NK-92 (cell line): ENCODE data around the gene P4HA2.

Experiments used
- DNase-seq: peaks from one replicate; lab custom pipeline; 2025; ENCODE audit not compliant: unreplicated experiment; lab: John Stamatoyannopoulos, UW

Gene P4HA2

DNA sequence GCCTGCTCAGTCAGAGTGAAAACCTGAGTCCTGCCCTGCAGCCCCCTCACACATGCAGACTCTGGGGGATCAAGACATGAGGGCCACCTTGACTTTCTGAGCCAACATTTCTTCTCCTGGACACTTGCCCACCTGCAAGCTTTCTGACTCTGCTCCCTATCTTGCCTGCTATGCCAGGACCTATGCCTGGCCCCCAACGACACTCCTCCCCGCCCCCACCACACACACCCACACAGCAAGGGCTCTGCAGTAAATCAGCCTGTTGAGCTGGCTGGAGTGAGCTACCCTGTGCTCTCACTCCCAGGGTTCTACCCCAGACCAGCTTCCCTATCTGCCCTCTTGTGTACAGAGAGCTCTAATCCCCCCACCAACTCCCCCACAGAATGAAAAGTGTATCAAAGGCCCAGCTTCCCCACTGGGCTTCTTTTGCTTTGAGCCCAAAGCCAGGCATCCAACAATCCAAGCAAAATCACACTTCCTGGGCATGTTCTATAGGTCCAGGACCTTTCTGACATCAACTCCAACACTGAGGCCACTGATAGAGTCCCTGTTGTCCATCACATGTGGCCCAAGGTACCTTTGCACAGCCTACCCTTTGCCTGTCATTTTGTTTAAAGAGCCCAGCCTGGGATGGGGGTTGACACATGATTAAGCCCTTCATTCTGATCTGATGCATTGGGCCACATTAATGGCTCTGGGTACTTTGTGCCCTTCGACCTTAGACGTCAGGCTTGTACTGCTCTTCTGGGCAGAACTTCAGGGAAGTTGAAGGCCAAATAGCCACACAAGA, 37.1 kb upstream of the P4HA2 start:
- no peak for DNase-seq

GRCh38 chr5:132263548-132264261, 36.1 kb upstream of the P4HA2 start:
- no peak for DNase-seq

DNA sequence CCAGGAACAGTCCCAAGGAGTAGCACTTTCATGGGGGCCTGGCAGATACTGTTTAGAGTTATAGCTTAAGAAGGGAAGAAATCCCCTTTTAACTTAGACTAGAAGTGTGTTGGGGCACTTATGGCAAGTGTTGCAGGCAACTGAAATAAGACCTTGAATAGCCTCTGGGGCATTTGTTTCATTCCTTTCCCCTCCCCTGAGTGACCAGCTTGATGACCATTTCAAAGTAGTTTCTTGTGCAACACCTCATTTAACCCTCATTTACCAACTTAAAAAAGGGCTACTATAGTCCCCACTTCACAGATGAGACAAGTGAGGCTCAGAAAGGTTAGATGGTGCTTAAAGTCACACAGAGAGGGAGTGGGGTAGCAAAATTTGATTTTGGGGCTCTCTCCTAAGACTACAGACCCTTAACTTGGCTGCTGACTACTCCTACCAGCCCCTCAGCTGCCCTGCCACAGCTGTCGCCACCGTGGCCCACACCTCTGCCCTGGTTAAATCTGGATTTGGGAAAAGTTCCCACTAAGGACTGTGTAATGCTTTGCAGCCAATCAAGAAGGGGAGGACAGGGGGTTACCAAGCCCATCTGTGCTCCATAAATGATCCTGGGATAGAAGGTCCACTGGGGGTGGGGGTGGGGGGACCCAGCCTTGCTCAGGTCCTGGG, 35.4 kb upstream of the P4HA2 start:
- DNase-seq: no peak

- no peak for DNase-seq
These were observed 34.5 kb upstream of the P4HA2 start for GRCh38 chr5:132261881-132262845.

DNA sequence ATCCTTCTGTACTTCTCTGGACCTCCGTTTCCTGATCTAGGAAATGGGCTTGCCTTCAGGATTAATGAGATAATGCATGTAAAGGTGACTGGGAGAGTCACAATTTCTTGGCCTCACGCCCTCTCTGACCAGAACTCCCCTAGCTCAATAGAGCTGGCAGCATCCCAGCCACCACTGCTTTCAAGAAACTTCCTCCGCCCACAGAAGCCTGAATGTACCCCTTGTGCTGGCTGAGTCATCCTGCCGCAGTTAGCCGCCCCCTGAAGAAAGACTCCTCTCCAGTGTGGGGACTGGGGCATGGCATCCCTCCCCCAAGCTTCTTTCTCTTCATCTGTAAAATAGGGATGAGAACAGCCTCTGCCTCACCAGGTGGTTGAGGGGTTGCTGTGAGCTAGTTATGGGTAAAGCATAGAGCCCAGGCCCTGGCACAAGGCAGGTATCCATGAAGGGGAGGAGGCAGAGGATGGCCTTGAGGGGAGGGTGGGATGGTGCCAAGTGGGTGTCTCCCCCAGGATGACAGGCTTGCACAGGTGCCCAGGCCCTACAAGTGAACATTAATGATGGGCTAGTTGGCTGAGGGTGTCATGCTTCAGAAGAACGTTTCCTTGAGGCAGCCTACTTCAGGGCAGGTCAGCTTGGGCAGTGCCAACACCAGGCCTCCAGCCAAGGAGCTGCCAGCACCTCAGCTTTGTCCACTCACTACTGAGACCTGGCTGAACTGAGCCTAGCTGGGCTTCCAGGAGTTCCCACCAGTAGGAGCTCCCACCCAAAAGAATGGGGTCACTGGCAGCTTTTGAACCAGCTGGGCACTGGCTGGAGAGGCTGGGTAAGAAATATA, 33.3 kb upstream of the P4HA2 start:
- no peak for DNase-seq

GRCh38 chr5:132260051-132260450, 32.4 kb upstream of the P4HA2 start:
- DNase-seq: no peak

- DNase-seq: no peak
These were observed 31.6 kb upstream of the P4HA2 start for GRCh38 chr5:132259069-132259851.

DNA sequence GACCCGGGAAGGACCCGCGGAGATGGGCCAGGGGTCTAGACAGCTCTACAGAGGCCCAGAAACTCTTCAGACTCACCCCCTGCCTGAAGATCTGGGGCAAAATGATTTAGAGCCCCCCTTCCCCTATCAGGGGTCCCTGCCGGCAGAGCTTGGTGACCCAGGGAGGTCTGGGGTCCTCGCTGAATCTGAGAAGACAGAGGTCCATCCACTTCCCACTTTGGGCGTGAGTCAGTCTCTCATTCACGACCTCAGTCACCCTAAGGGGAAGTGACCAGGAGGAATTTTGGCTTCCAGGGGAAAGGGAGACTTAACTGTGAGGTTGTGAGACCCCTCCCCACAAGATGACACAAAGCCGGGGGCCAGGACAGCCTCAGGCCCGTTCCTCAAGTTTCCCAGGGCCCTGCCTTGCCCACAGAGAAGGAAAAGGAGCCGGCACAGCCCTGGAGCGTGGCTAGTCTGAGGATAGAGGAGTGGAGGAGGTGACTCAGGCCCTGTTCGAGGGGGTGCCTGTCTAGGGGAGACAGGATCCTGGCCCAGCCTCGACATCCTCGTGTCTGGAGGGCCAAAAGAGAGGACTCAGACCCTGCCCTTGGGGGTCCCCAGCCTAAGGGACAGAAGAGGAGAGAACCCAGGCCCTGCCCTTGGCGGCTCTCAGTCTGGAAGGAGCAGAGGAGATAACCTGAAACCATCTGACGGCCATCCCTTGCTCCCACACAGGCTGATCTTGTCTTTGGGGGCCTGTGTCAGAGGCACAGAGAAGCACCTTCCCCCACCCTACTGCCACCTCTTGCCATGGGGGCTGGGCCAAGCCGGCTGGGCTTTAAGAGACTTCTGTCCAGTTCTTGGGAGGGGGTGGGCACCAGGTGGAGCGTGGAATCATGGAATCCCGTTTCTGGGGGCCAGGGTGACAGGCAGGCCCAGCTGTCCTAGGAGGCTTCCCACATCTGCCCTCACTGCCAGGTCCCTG, 30.7 kb upstream of the P4HA2 start:
- DNase-seq: no peak

DNA sequence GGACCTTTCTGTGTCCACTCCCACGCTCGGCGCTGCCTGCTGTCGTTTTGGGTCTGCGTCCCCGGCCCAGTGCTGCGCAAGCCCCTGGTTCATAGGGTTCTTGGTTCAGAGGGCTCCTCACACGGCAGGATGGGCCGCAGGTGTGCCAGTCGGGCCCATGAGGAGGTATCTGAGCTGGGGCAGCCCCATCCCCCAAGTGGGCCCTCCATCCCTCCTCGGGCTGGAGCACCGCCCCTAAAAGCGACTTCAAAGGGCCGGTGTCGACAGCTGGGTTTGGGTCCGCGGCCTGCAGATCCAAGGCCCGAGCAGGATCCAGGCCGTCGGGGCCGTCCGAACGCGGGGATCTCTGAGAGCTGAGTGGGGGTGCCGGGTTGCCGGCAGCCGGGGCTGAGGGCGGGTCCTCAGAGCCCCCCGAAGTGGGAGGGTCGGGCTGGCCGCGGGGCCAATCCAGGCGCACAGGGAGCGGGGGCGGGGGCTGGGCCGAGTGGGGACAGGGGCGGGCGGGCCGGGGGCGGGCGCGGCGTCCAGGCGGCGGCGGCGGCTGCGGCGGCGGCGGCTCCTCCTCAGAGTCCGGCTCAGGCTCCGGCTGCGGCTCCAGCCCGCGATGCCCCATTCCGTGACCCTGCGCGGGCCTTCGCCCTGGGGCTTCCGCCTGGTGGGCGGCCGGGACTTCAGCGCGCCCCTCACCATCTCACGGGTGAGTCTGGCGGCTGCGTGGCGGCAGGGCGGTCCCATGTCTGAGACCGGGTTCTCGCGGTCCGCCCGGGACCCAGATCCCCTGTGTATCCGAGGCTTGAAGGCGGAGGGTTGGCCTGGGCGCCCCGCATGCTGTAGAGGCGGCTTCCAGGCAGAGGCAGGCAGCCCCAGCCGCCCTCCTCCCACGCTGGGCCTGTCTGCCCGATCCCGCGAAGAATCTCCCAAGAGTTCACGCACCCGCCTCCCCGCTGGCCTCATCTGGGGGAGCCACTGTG, 29.8 kb upstream of the P4HA2 start, which contains the start of gene PDLIM4:
Gene PDLIM4, plus strand, starts transcription at position 566 of the 971 bp plus-strand sequence. Its CDS starts 39 bp downstream, at position 605.
- no peak for DNase-seq

DNA sequence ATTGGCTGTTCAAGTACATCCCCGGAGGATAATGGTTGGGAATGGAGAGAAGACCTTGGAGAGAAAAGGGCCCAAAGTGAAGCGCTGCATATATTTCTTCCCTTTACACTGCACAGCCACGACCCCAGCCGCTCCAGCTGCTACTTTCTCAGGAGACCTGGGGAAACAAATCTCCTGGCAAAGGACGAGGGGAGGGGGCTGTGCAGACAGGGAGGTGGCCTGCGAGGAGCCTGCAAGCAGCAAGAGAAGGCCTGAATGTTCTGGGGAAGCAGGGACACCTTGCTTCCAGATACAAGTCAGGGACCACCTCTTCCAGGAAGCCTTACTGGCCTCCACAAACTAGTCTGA, 29.1 kb upstream of the P4HA2 start:
- DNase-seq: no peak

GRCh38 chr5:132256086-132256782, 28.6 kb upstream of the P4HA2 start:
- DNase-seq: no peak

DNA sequence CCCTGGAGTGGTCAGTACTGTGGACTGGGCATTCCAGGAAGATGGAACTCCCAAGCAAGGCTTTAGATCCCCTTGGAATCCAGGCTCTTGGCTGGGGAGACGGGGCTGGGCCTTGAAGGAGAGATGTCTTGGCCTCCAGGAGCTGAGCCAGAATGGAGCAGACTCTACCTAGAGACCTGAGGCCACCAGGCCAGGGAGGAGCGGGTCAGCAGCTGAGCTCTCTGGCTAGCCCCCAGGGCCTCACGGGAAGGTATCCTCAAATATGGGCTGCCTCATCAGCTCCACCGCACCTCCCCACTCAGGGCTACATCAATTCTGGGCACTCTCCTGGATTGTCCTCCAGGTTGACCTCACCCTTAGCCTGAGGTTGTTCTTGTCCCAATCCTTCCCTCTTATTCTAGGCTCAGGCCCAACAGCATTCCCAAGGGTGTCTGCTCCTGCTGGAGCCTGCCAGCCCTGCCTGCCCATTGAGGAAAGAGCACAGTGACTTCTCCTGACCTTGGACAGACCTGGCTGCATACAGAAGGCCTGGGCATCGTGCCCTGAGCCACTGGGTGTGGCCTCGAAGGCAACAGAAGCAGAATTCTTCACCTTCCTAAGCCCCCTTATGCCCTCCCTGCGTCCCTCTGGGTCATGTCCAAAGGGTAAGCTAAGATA, 26.8 kb upstream of the P4HA2 start:
- DNase-seq: no peak

- DNase-seq: no peak
These were observed 26.0 kb upstream of the P4HA2 start for GRCh38 chr5:132253452-132254320.

DNA sequence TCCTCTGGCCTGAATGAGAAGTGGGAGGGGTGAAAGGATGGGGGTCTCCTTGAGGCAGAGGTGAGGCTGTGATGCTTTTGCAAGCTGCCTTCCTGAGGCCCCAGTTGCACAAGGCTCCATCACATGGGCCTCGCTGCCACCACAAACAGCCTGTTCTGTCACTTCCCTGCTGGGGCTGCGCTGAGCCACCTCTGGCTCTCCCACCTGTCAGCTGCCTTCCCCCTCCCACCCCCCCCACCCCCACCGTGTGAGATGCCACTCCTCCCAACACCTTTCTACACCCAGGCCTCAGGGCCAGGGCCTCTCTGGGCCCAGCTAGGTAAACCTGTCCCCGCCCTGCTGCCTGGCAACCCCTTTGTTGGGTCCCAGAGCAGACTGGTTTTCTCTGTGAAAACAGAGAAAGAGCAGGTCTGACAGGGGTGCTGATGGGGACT, 25.4 kb upstream of the P4HA2 start:
- DNase-seq: no peak
